Psoas muscle (tissue), 8 donors: Measurements from ENCODE around the gene GAB4. TPM values are rescaled to one million over a fixed set of nuclear protein-coding genes. Genes with fewer than 3 reads are reported as not detected.

Experiments used
- ATAC-seq, 4 donors: fragments of 200-7000 bp; cut with Tn5 transposase; one replicate each; pipeline ENCODE4 v1.9.1; 2020; ENCODE audit warnings: moderate library complexity in 3 of 4, mild to moderate bottlenecking in 2 of 4
- DNase-seq, 2 donors: peaks; one replicate each; pipeline ENCODE4 v3.0.0-alpha.2; 2020
- H3K27ac ChIP-seq: fragments of 200-600 bp; one replicate; pipeline ENCODE4 v1.8.0; 2022
- H3K27me3 ChIP-seq, 3 donors: fragments of 200-600 bp in 1 of 3; one replicate each; pipeline versions ENCODE4 v1.6.1 to v1.8.0; 2013 to 2022; ENCODE audit warnings: low read length in 2 of 3, mild to moderate bottlenecking in 2 of 3, moderate library complexity in 1 of 3; ENCODE audit not compliant: insufficient read depth in 3 of 3
- H3K36me3 ChIP-seq, 2 donors: fragments of 200-600 bp in 1 of 2; one replicate each; pipeline versions ENCODE4 v1.6.1 to v1.8.0; 2013 to 2022; ENCODE audit warnings: low read depth in 1 of 2, mild to moderate bottlenecking in 1 of 2, moderate library complexity in 1 of 2; ENCODE audit not compliant: insufficient read depth in 1 of 2
- H3K4me1 ChIP-seq: fragments of 200-600 bp; one replicate; pipeline ENCODE4 v1.8.0; 2022
- H3K4me3 ChIP-seq: fragments of 200-600 bp; one replicate; pipeline ENCODE4 v1.8.0; 2022; ENCODE audit warnings: mild to moderate bottlenecking
- H3K9me3 ChIP-seq: fragments of 200-600 bp; one replicate; pipeline ENCODE4 v1.8.0; 2022
- CTCF ChIP-seq: fragments of 200-600 bp; IDR thresholded peaks from one replicate; pipeline ENCODE4 v1.8.0; 2022; ENCODE audit warnings: antibody characterized with exemption
- WGBS, 3 donors: extraction: QIAGEN DNeasy Blood & Tissue Kit; methylation state at CpG; one replicate each; pipeline versions ENCODE4 v1.1.6 to v1.1.7; 2013; 5-methylcytosine and 5-hydroxymethylcytosine counted together
- intact Hi-C, 2 donors: fragments of 100-400 bp; cut with DNase I; formaldehyde crosslinking; loops; one replicate each; pipeline versions ENCODE4 v1.11.0 to v1.14.2; 2022
- polyA plus RNA-seq, 3 donors: library from polyadenylated mRNA; stranded (reverse); fragments of 200-250 nt; gene quantifications; one replicate each; pipeline ENCODE4 v1.2.3, GENCODE V29; 2013
- total RNA-seq, 4 donors: library from RNA; stranded (reverse); fragmentation: NEBNext Ultra II Directional in 2 of 4; extraction: Animal tissue kit (Norgen Biotek cat#: 25700) in 2 of 4; gene quantifications; one replicate each; pipeline versions ENCODE4 v1.2.1 to v1.2.4, GENCODE V29; 2021 to 2023
- donor health status: healthy with polysubstance abuse.
- donor health status: DM: no; HTN: no; CAD: no; lungs with moderate emphysema.
- donor health status: Bipolar disorder and iron deficiency.
- donor health status: healthy.
- donor health status: DM: yes; HTN: yes; CAD: no.
- donor health status: DM: no; HTN: no; CAD: no.
- donor health status: DM: no; HTN: no; CAD: no.
- donor health status: DM: yes; HTN: yes; CAD: no.

The GAB4 gene
- total and polyA plus RNA-seq, 7 donors = not detected

GRCh38 chr22:16912281-16912680 is 95.7 kb downstream of the GAB4 start:
- H3K27me3 ChIP-seq = no peaks in the 10 kb centered on the region
- no peaks in the 10 kb centered on the region for H3K36me3 ChIP-seq
- 43 to 65% (median 45%) methylated on average over 3 of the region's 3 CpGs for WGBS, 3 donors
- ATAC-seq (no peak), DNase-seq (no peak)
- no peak overlapping the region for H3K27ac ChIP-seq
- no peaks in the 10 kb centered on the region for H3K4me1 ChIP-seq
- intact Hi-C loops = no loop called here
- no peaks in the 10 kb centered on the region for H3K9me3 ChIP-seq
- H3K4me3 ChIP-seq = no peak overlapping the region
- TF ChIP-seq CTCF = no peak

Other genes starting within 250 kb of the GAB4 start
- gene XKR3, start 182.8 kb downstream of the GAB4 start, total RNA-seq = not detected
- not detected for gene XKR3, start 182.8 kb downstream of the GAB4 start, polyA plus RNA-seq
- 1 to 10 TPM; 2.9 to 3.7 (median 3.3) TPM for gene IL17RA, start 76.8 kb upstream of the GAB4 start, total RNA-seq
- 1 to 10 TPM in 1 of 3 donors, under 1 TPM in 2; 0.93 to 1.8 (median 0.97) TPM for gene IL17RA, start 76.8 kb upstream of the GAB4 start, polyA plus RNA-seq
- under 1 TPM; 0.28 to 0.80 (median 0.64) TPM for gene TMEM121B, start 113.1 kb upstream of the GAB4 start, total RNA-seq
- gene TMEM121B, start 113.1 kb upstream of the GAB4 start, polyA plus RNA-seq = under 1 TPM; 0.03 to 0.14 (median 0.09) TPM
- gene HDHD5, start 151.1 kb upstream of the GAB4 start, total RNA-seq = 10 to 100 TPM; 24.6 to 46.7 (median 28.9) TPM
- gene HDHD5, start 151.1 kb upstream of the GAB4 start, polyA plus RNA-seq = 10 to 100 TPM; 33.9 to 68.3 (median 37.4) TPM
- 1 to 10 TPM; 3.1 to 7.6 (median 6.1) TPM for gene ADA2, start 211.2 kb upstream of the GAB4 start, total RNA-seq
- gene ADA2, start 211.2 kb upstream of the GAB4 start, polyA plus RNA-seq = 1 to 10 TPM; 1.8 to 2.6 (median 2.1) TPM